Upper lobe of right lung (tissue), 1 donor: ENCODE results near the gene CHRNB4. TPM values are rescaled to one million over a fixed set of nuclear protein-coding genes. Genes with fewer than 3 reads are reported as not detected.

Source experiments
- ATAC-seq: fragments of 200-7000 bp; cut with Tn5 transposase; one replicate; pipeline ENCODE4 v1.9.1; 2020; ENCODE audit warnings: mild to moderate bottlenecking, moderate library complexity
- DNase-seq: peaks from one replicate; pipeline ENCODE4 v3.0.0-alpha.2; 2020
- H3K27ac ChIP-seq: fragments of 200-600 bp; one replicate; pipeline ENCODE4 v1.8.0; 2022
- H3K27me3 ChIP-seq: fragments of 200-600 bp; one replicate; pipeline ENCODE4 v1.8.0; 2022; ENCODE audit warnings: mild to moderate bottlenecking
- H3K36me3 ChIP-seq: fragments of 200-600 bp; one replicate; pipeline ENCODE4 v1.8.0; 2022
- H3K4me1 ChIP-seq: fragments of 200-600 bp; one replicate; pipeline ENCODE4 v1.8.0; 2022
- H3K4me3 ChIP-seq: fragments of 200-600 bp; one replicate; pipeline ENCODE4 v1.8.0; 2022; ENCODE audit warnings: mild to moderate bottlenecking
- H3K9me3 ChIP-seq: fragments of 200-600 bp; one replicate; pipeline ENCODE4 v1.8.0; 2022
- CTCF ChIP-seq: fragments of 200-600 bp; IDR thresholded peaks from one replicate; pipeline ENCODE4 v1.8.0; 2022; ENCODE audit warnings: antibody characterized with exemption
- intact Hi-C: fragments of 100-400 bp; cut with DNase I; formaldehyde crosslinking; loops from one replicate; pipeline ENCODE4 v1.11.0; 2022
- total RNA-seq: library from RNA; stranded (reverse); fragmentation: NEBNext Ultra II Directional; extraction: Animal tissue kit (Norgen Biotek cat#: 25700); gene quantifications from one replicate; pipeline ENCODE4 v1.2.1, GENCODE V29; 2021
- donor health status: DM: no; HTN: yes; CAD: no; lungs with severe emphysema.

Gene CHRNB4
- total RNA-seq, 1 donor from 2014 or later = not detected

GRCh38 chr15:78634210-78635145 is 6.5 kb downstream of the CHRNB4 start:
- DNase-seq = peak; percentile 30
- peaks cover 6% of the 10 kb centered on the region for H3K27me3 ChIP-seq
- H3K27ac ChIP-seq = no peak overlapping the region
- ATAC-seq = no peak
- H3K4me1 ChIP-seq = no peaks in the 10 kb centered on the region
- H3K36me3 ChIP-seq = no peaks in the 10 kb centered on the region
- H3K9me3 ChIP-seq = no peaks in the 10 kb centered on the region
- no peak overlapping the region for H3K4me3 ChIP-seq
- intact Hi-C loops = loop anchor here (10.0 kb wide), 1 partner anchor 70 kb away; no protein-coding TSS in a partner anchor
- TF ChIP-seq CTCF = no peak

- Histone ChIP-seq H3K36me3 (no peaks in the 10 kb centered on the region), H3K9me3 (no peaks in the 10 kb centered on the region), H3K4me3 (no peak overlapping the region), H3K4me1 (no peaks in the 10 kb centered on the region), H3K27ac (no peak overlapping the region), H3K27me3 (no peaks in the 10 kb centered on the region)
- DNase-seq (no peak), ATAC-seq (no peak)
- intact Hi-C loops = loop anchor here (10.0 kb wide), 1 partner anchor 71 kb away; no protein-coding TSS in a partner anchor
- no peak for TF ChIP-seq CTCF
Measured at GRCh38 chr15:78633348-78633747, 7.7 kb downstream of the CHRNB4 start.

- no peak overlapping the region for H3K27ac ChIP-seq
- no peaks in the 10 kb centered on the region for H3K4me1 ChIP-seq
- DNase-seq (peak; percentile 31), ATAC-seq (no peak)
- H3K36me3 ChIP-seq = no peaks in the 10 kb centered on the region
- no peaks in the 10 kb centered on the region for H3K27me3 ChIP-seq
- H3K4me3 ChIP-seq = no peak overlapping the region
- no peak for TF ChIP-seq CTCF
- intact Hi-C loops = loop anchor here (10.0 kb wide), 1 partner anchor 74 kb away; no protein-coding TSS in a partner anchor
- H3K9me3 ChIP-seq = no peaks in the 10 kb centered on the region
Measured at GRCh38 chr15:78630886-78631633, 9.9 kb downstream of the CHRNB4 start.

- Histone ChIP-seq H3K9me3 (no peaks in the 10 kb centered on the region), H3K36me3 (no peaks in the 10 kb centered on the region), H3K27ac (no peak overlapping the region), H3K4me3 (no peak overlapping the region), H3K27me3 (no peaks in the 10 kb centered on the region), H3K4me1 (no peaks in the 10 kb centered on the region)
- ATAC-seq = no peak
- intact Hi-C loops = loop anchor here (10.0 kb wide), 1 partner anchor 75 kb away; no protein-coding TSS in a partner anchor
- TF ChIP-seq CTCF = no peak
- DNase-seq = peak; percentile 58
Measured at GRCh38 chr15:78629716-78630065, 11.3 kb downstream of the CHRNB4 start.

GRCh38 chr15:78629031-78629715 is 11.8 kb downstream of the CHRNB4 start:
- no peak overlapping the region for H3K4me3 ChIP-seq
- H3K27ac ChIP-seq = no peak overlapping the region
- DNase-seq (peak; percentile 54), ATAC-seq (no peak)
- H3K27me3 ChIP-seq = peaks cover under 1% of the 10 kb centered on the region
- H3K9me3 ChIP-seq = no peaks in the 10 kb centered on the region
- TF ChIP-seq CTCF = no peak
- H3K4me1 ChIP-seq = no peaks in the 10 kb centered on the region
- intact Hi-C loops = no loop called here
- no peaks in the 10 kb centered on the region for H3K36me3 ChIP-seq
